NCI-H524 (cell line): ENCODE measurements around the gene CELF1.
A peak's percentile ranks its signal among the peaks of the same experiment; 100 is the strongest.

Source experiments
- DNase-seq, 2 experiments: peaks; one replicate each; lab custom pipeline; 2025; lab: John Stamatoyannopoulos, UW

Gene CELF1

DNA sequence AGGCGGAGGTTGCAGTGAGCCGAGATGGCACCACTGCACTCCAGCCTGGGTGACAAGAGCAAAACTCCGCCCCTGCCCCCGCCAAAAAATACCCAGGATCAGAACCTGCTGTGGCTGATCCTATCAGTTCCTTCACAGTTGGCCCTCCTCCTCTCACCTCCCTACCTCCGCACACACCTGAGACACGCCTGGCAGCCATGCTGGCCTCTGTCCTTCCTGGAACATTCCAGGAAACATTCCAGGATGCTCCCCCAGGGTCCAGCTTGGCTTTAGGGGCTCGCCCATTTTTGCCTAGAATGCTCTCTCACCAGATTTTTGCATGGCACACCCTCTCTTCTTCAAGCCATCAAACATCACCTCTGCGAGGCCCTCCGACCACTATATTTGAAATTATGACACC lies 106.1 kb downstream of the CELF1 start:
- DNase-seq: no peak

DNA sequence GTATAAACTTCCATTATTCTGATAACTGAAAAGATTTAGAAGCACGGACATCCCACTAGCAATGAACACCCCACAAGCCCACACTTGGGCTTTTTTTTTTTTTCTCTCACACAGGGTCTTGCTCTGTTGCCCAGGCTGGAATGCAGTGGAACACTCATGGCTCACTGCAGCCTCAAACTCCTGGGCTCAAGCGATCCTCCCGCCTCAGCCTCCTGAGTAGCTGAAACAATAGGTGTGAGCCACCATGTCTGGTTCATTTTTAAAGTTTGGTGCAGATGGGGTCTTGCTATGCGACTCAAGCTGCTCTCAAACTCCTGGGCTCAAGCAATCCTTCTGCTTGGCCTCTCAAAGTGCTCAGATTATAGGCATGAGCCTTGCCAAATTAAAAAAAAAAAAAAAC lies 107.1 kb downstream of the CELF1 start:
- no peak for DNase-seq

DNA sequence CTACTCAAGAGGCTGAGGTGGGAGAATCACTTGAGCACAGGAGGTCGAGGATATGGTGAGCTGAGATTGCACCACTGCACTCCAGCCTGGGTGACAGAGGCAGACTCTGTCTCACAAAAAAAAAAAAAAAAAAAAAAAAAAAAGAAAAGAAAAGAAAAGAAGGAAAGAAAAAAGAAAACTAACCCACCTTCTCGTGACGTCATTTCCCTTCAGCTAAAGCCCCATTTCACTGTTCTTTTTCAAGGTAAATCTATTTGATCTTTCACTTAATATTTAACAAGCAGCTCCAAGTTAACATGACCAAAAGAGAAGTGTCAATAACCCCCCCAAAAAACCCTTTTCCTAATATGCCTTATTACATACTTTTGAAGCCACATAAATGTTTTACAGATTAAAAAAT lies 109.1 kb downstream of the CELF1 start:
- no peak for DNase-seq

DNA sequence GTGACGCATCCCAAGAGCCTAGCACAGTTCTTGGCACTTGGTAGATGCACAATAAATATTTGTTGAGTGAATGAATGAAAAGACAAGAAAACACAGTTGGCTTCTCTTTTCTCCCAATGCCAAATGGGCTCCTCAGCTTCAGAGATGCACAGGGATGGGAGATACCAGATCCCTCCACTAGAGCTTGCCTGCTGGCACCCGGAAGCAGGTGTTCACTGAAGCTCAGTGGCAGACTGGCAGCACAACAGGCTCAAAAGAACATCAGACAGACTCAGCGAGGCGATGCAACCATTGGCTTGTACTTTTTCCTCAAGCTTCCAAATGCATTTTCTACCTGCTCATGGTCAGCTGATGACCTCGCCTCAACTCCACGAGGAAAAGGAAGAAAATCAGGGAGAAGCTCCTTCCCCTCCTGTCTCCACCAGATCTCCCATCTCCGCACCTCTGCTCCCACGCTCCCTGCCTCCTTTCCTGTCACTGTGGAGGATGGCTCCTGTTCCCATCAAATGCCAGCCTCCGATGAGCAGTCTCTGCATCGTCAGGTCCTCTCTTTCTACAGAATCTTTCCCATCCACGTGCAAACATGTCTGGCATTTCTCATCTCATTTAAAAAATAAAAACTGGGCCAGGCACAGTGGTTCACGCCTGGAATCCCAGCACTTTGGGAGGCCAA lies 109.8 kb downstream of the CELF1 start:
- DNase-seq: peak in 1 of 2 experiments; percentile 34

DNA sequence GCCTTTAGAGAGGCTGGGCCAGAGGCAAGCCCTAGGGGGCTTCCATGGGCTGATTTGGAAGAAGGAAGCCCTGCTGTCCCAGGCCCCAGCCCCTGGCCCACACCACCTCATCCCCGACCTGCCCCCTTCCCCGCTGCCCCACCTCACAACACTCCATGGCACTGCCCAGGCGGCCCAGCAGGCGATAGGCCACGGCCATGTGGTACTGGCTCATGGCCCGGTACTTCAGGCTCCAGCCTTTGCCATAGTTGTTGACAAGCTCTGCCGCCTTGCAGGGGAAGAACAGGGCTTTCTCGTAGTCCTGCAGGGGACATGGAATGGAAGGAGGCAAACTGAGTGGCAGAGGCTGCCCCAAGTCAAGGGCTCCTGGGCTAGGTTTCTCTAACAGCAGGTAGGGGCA lies 110.4 kb downstream of the CELF1 start:
- no peak for DNase-seq

DNA sequence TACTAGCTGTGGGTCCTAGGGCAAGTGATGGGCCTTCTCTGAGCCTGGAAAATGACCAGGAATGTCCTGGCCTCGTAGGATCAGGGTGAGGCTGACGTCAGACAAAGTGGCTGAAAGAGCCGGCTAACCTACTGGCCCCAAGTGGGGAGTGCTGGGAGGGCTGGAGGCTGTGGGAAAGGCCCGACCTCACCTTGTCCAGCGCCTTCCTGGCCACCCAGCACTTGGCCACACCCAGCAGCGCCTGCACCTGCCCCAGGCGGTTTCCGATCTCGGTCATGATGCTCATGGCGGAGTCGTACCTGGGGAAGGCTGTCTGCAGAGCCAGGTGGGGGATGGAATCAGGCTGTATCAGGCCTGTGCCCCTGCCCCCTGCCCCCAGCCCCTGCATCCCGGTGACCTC lies 111.5 kb downstream of the CELF1 start:
- no peak for DNase-seq

DNA sequence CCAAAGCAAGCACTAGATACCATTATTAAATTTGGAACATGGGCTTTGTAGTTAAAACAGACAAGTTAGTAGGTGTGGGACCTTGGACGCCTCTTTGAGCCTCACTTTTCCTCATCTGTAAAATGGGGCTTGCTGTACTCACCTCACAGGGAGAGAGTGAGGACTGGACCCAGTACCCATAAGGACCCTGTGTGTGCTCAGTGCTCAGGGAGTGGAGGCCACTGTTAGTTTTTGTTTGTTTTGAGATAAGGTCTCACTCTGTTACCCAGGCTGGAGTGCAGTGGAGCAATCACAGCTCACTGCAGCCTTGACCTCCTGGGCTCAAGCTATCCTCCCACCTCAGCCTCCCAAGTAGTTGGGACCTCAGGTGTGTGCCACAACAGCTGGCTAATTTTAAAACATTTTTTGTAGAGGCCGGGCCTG lies 112.9 kb downstream of the CELF1 start:
- DNase-seq: no peak

DNA sequence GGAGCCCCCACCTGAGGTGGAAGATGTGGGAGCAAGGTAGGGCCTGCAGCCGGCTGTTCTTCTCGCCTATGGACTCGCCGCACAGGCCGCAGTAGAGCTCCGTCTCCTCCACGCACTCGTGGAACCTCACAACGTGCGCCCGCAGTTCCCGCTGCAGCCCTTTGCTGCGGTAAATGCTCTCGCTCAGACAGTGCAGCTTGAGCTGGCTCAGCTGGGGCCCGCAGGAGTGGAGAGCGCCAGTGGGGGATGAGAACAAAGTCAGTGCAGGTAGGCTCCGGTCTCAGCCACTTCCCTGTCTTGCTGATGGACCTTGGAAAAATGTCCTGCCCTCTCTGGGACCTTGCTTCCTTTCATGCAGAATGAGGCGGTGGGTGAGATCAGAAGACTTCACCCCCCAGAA lies 114.2 kb downstream of the CELF1 start:
- DNase-seq: no peak

- DNase-seq: no peak
These were observed 115.0 kb downstream of the CELF1 start for GRCh38 chr11:47437746-47438418.

DNA sequence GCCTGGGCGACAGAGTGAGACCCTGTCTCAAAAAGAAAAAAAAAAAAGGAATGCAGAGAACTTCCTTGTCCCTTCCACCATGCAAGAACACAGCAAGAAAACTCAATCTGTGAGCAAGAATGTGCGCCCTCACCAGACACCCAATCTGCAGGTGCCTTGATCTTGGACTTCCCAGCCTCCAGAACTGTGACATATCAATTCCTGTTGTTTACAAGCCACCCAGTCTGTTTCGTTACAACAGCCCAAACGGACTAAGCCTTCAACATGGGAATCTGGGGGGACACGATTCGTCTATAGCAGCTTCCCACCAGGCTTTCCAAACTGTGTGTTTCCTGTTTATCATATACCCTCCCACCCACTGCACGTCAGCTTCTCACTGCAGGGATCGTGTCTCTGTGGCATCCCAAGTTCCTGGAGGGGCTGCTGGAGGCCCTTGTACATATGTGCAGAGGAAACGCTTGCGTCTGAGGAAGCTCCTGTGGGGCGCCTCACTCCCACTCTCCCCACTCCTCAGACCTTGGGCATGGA lies 115.7 kb downstream of the CELF1 start:
- DNase-seq: no peak

DNA sequence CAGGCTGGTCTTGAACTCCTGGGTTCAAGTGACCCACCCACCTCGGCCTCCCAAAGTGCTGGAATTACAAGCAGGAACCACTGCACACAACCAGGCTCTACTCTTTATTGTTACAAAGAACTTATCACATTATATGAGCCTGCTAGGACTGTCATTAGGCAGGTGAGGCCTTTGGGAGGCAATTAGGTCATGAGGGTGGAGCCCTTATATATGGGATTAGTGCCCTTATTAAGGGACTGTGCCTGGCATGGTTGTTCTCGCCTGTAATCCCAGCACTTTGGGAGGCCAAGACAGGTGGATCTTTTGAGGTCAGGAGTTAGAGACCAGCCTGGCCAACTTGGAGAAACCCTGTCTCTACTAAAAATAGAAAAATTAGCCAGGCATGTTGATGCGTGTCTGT lies 116.2 kb downstream of the CELF1 start:
- DNase-seq: no peak

DNA sequence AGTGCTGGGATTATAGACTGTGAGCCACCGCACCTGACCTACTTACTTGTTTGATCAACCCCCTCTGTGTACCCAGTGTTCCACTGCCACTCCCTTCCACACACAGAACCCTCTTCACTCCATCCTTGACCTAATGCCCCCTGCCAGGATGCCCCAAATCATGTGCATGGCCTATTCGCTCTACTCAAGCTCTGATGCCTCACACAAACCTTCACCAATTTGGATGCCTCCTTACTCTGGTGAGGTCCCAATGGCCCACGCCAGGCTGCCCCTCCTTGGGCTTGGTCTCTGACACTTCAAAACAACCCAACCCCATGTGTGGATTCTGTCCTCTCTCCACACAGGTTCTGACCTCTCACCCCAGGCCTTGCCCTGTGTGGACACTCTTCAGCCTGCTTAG lies 117.2 kb downstream of the CELF1 start:
- DNase-seq: no peak

DNA sequence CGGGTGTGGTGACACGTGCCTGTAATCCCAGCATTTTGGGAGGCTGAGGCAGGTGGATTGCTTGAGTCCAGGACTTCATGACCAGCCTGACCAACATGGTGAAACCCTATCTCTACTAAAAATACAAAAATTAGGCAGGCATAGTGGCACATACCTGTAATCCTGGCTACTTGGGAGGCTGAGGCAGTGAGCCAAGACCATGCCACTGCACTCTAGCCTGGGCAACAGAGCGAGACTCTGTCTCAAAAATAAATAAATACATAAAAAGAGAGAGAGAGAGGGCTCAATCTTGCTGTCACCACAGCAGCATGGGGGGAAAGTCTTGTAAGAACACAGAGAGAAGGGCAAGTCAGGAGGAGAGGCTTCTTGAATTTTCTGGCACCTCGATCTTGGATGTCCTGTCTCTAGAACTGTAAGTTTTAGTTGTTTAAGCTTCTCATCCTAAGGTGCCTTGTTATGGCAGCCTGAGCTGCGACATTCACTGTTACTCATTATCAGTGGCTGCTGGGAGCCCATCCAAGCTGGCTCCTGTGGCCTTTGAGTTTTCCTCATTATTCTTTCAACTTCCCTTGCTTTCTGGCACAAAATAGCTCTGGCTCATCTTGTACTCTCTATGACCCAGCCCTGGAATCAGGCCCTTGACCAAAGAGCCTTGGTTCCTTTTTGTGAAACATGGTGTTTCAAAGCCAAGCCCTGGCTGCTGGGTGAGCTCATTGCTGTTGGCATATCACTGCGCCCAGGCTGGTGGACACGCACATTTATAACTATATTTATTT lies 118.7 kb downstream of the CELF1 start:
- no peak for DNase-seq

DNA sequence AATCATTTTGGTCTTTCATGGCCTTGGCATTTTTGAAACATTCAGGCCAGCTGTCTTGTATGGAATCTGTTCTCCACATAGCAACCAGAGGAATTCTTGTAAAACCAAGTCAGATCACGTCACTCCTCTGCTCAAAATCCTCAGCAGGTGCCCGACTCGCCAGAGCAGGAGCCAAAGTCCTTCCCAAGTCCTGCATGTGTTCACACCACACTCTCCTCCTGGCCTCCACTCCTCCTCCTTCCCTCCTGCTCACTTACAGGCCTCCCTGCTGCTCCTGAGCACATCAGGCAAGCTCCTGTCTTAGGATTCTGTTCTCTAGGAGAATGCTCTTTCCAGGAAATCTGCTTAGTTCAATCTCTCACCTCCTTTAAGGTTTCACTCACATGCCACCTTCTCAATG lies 119.8 kb downstream of the CELF1 start:
- no peak for DNase-seq

GRCh38 chr11:47431356-47432083 lies 121.4 kb downstream of the CELF1 start:
- DNase-seq: no peak

- DNase-seq: no peak
These were observed 122.4 kb downstream of the CELF1 start for GRCh38 chr11:47430524-47430923.

DNA sequence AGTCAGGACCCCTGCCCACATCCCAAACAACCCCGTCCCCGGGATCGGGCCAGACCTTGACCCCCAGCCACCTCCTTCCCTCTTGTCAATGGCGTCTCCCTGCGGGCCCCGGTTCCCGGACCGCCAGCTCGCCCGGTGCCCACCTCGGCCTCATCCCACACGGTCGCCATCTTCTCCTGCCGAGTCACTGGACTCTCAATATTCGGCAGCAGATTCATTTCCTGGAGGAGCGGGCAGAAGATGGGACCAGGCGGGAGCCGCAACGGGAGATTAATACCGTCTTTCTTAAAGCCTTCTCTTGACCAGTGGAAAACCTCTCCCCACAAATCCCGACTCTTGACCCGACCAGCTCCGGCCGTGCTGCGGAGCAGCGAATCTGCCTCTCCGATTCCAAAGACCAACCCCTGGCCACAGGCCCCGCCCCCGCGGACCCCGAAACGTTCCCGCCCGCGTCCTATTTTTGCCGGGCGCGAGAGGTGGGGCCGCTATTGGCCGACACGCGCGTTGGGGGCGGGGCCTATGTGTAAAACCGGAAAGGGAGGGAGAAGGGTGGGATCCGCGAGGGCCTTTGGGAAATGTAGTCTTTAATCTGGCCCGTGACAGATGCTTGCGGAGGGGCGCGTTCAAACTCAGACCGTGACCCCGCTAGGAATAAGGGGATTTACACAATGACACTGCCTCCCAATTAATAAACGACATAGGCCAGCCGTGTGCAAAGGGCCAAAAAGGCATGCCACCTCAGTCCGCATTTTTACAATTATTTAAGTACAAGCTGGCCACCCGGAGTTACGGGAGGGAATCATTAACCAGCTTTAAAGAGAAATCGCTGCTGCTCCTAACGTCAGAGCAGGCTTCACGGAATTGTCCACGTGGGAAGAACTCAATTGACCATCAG lies 126.6 kb downstream of the CELF1 start, which contains the start of gene PSMC3:
Gene PSMC3 (minus strand): TSS at position 378 of the 895 bp plus-strand sequence. CDS start 160 bp downstream, at position 218.
- DNase-seq: peak; percentile 97

DNA sequence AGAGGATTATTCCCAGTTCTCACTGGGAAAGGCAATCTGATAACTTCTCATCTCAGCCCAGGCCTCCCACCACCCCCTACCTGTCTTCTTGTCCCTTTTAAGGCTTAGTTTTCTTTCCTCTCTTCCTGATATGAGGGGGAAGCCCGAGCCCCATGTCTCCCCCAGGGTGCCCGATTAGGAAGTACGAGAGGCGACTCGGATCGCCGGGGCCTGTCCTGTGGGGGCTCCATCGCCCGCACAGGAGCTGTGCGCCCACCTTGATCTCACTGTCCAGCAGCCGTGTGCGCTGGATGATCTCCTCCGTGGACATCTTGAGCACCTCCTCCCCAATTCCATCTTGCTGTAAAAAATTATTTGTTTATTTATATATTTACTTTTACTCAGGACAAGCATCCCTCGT lies 127.3 kb downstream of the CELF1 start:
- no peak for DNase-seq

- DNase-seq: no peak
These were observed 134.3 kb downstream of the CELF1 start for GRCh38 chr11:47418454-47419259.

DNA sequence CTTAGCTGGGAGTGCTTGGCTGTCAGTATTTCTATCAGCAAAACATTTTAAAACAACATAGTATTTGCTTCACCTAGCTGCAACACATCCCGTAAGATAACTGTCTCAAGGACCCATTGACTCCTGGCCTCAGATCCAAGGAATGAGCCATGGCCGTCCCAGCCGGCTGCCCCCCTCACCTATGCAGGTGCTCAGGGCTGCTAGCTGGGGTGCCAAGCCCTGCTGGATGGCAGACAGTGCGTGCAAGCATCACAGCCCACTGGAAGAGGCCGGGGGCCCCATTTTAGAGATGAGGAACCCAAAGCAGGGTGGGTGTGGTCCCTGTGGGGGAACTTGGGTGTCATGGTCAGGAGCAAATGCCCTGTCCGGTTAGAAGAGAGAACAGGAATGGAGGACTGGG lies 135.2 kb downstream of the CELF1 start:
- no peak for DNase-seq
